BLaER1 (cell line): ENCODE measurements around the gene COG3.

ENCODE experiments used
- H3K27ac ChIP-seq: shearing (Covaris generic); formaldehyde crosslinking; 2 replicates; pipeline ENCODE4 v1.8.1; 2022
- H3K27me3 ChIP-seq: shearing (Covaris generic); formaldehyde crosslinking; 2 replicates; pipeline ENCODE4 v1.8.1; 2022
- H3K36me3 ChIP-seq: shearing (Covaris generic); formaldehyde crosslinking; 2 replicates; pipeline ENCODE4 v1.8.1; 2022
- H3K4me1 ChIP-seq: shearing (Covaris generic); formaldehyde crosslinking; 2 replicates; pipeline ENCODE4 v1.8.1; 2022
- H3K4me2 ChIP-seq: shearing (Covaris generic); formaldehyde crosslinking; 2 replicates; pipeline ENCODE4 v1.8.1; 2022
- H3K4me3 ChIP-seq: shearing (Covaris generic); formaldehyde crosslinking; 2 replicates; pipeline ENCODE4 v1.8.1; 2022
- H3K9ac ChIP-seq: shearing (Covaris generic); formaldehyde crosslinking; 2 replicates; pipeline ENCODE4 v1.8.1; 2022
- H3K9me3 ChIP-seq: shearing (Covaris generic); formaldehyde crosslinking; 2 replicates; pipeline ENCODE4 v1.8.1; 2022
- H4K20me1 ChIP-seq: shearing (Covaris generic); formaldehyde crosslinking; 2 replicates; pipeline ENCODE4 v1.8.1; 2022
- Cebpa-rat ChIP-seq: shearing (Covaris generic); IDR thresholded peaks from 2 replicates; pipeline ENCODE4 v1.8.1; 2022

The COG3 gene

GRCh38 chr13:45496942-45497341, 32.2 kb downstream of the COG3 start:
- Histone ChIP-seq H3K9ac (no peak overlapping the region), H3K4me3 (no peak overlapping the region), H4K20me1 (no peaks in the 10 kb centered on the region; the same call in 1 of the 2 replicates), H3K4me1 (no peaks in the 10 kb centered on the region), H3K27me3 (no peaks in the 10 kb centered on the region), H3K27ac (no peak overlapping the region), H3K36me3 (peaks cover 81% of the 10 kb centered on the region), H3K9me3 (no peaks in the 10 kb centered on the region), H3K4me2 (no peak overlapping the region)
- TF ChIP-seq Cebpa-rat, result no peak

- no peak for TF ChIP-seq Cebpa-rat
- Histone ChIP-seq H3K9me3 (no peaks in the 10 kb centered on the region), H3K27me3 (no peaks in the 10 kb centered on the region), H3K4me2 (no peak overlapping the region), H3K4me1 (no peaks in the 10 kb centered on the region), H3K27ac (no peak overlapping the region), H3K36me3 (peaks cover 93% of the 10 kb centered on the region), H3K4me3 (no peak overlapping the region), H4K20me1 (no peaks in the 10 kb centered on the region; the same call in 1 of the 2 replicates), H3K9ac (no peak overlapping the region)
Observed at GRCh38 chr13:45500492-45501174, 35.9 kb downstream of the COG3 start.

DNA sequence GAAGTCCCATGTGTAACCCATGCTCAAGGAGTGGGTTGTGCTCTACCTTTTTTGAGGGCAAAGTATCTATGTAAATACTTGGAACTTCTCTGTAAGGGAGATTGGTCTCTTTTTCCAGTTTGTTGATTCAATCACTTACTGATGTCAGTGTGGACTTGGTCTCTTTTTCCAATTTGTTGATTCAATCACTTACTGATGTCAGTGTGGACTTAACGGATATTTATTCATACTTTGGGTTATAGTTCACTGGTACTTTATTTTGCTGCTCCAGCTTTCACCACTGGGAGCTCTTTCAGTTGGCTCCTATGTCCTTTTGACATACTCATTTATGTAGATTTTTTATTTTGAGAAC, 36.4 kb downstream of the COG3 start:
- no peak overlapping the region for H3K4me2 ChIP-seq
- TF ChIP-seq Cebpa-rat, result no peak
- no peaks in the 10 kb centered on the region for H3K9me3 ChIP-seq
- no peaks in the 10 kb centered on the region for H3K27me3 ChIP-seq
- H3K27ac ChIP-seq, result no peak overlapping the region
- H3K9ac ChIP-seq, result no peak overlapping the region
- peaks cover 93% of the 10 kb centered on the region for H3K36me3 ChIP-seq
- H3K4me3 ChIP-seq, result no peak overlapping the region
- H3K4me1 ChIP-seq, result no peaks in the 10 kb centered on the region
- no peaks in the 10 kb centered on the region; the same call in 1 of the 2 replicates for H4K20me1 ChIP-seq

GRCh38 chr13:45503658-45504057, 38.9 kb downstream of the COG3 start:
- Histone ChIP-seq H3K9me3 (no peaks in the 10 kb centered on the region), H4K20me1 (no peaks in the 10 kb centered on the region; the same call in 1 of the 2 replicates), H3K4me3 (no peak overlapping the region), H3K27me3 (no peaks in the 10 kb centered on the region), H3K4me2 (no peak overlapping the region), H3K4me1 (peaks cover 2% of the 10 kb centered on the region; the same call in 1 of the 2 replicates), H3K36me3 (peaks cover 88% of the 10 kb centered on the region), H3K9ac (no peak overlapping the region), H3K27ac (no peak overlapping the region)
- TF ChIP-seq Cebpa-rat, result no peak

- H3K4me3 ChIP-seq, result no peak overlapping the region
- H3K4me1 ChIP-seq, result peaks cover 5% of the 10 kb centered on the region; the same call in 1 of the 2 replicates
- no peak overlapping the region for H3K4me2 ChIP-seq
- no peaks in the 10 kb centered on the region for H3K9me3 ChIP-seq
- peaks cover 88% of the 10 kb centered on the region for H3K36me3 ChIP-seq
- H3K9ac ChIP-seq, result no peak overlapping the region
- no peak for TF ChIP-seq Cebpa-rat
- H3K27me3 ChIP-seq, result no peaks in the 10 kb centered on the region
- no peak overlapping the region for H3K27ac ChIP-seq
- peaks cover 7% of the 10 kb centered on the region; the same call in 1 of the 2 replicates for H4K20me1 ChIP-seq
Observed at GRCh38 chr13:45506811-45507210, 42.1 kb downstream of the COG3 start.

GRCh38 chr13:45508776-45509175, 44.0 kb downstream of the COG3 start:
- 0 out of 2 replicates have a peak, but pooled peaks cover 13% of the 10 kb centered on the region for H4K20me1 ChIP-seq

DNA sequence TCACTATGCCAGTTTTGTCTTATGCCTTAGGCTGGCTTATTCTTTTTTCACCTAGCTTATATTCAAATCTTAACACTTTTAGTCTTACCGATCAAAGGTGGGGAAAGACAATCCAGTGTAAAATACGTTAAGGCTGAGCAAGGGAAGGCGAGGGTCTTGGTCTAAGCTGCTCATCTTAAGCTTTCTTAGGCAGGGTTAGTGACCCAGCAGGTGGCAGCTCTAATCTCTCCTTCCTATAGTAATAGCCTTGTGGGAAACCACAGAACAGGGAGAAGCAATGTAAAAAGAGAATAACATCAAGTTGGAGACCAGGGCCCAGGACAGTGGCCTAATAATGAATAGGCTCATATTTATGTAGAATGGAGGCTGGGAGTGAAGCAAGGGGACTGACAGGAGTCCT, 45.9 kb downstream of the COG3 start:
- Histone ChIP-seq H3K36me3 (peaks cover 81% of the 10 kb centered on the region), H3K9ac (no peak overlapping the region), H3K4me2 (no peak overlapping the region), H3K4me3 (no peak overlapping the region), H4K20me1 (0 out of 2 replicates have a peak, but pooled peaks cover 13% of the 10 kb centered on the region), H3K27me3 (no peaks in the 10 kb centered on the region), H3K27ac (no peak overlapping the region), H3K9me3 (no peaks in the 10 kb centered on the region), H3K4me1 (peaks cover 5% of the 10 kb centered on the region; the same call in 1 of the 2 replicates)
- no peak for TF ChIP-seq Cebpa-rat

More at GRCh38 chr13:45508776-45509175, 44.0 kb downstream of the COG3 start:
- no peak overlapping the region for H3K4me3 ChIP-seq
- H3K27me3 ChIP-seq, result no peaks in the 10 kb centered on the region
- no peak overlapping the region for H3K27ac ChIP-seq
- no peaks in the 10 kb centered on the region for H3K9me3 ChIP-seq
- H3K4me1 ChIP-seq, result peaks cover 5% of the 10 kb centered on the region; the same call in 1 of the 2 replicates
- no peak for TF ChIP-seq Cebpa-rat
- peaks cover 84% of the 10 kb centered on the region for H3K36me3 ChIP-seq
- H3K4me2 ChIP-seq, result no peak overlapping the region
- no peak overlapping the region for H3K9ac ChIP-seq

- Histone ChIP-seq H3K9ac (no peak overlapping the region), H3K4me1 (peaks cover 5% of the 10 kb centered on the region; the same call in 1 of the 2 replicates), H3K9me3 (no peaks in the 10 kb centered on the region), H3K4me2 (no peak overlapping the region), H3K36me3 (peaks cover 81% of the 10 kb centered on the region), H3K27me3 (no peaks in the 10 kb centered on the region), H3K4me3 (no peak overlapping the region), H4K20me1 (0 out of 2 replicates have a peak, but pooled peaks cover 13% of the 10 kb centered on the region), H3K27ac (no peak overlapping the region)
- no peak for TF ChIP-seq Cebpa-rat
Observed at GRCh38 chr13:45511310-45512097, 46.8 kb downstream of the COG3 start.

DNA sequence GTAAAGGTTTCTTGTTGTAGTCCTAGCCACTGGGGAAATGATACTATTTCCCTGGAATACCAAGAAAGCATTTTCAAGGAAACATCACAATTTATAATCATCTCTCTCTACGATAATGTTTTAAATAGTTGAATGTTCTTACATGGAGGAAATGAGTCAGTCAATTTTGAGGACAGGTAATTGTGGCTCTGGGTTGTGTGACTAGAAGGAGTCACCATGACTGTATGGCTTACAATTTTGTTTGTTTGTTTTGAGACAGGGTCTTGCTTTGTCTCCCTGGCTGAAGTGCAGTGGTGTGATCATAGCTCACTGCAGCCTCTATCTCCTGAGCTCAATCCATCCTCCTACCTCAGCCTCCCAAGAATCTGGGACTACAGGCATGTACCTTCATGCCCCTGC, 47.4 kb downstream of the COG3 start:
- H3K27me3 ChIP-seq, result no peaks in the 10 kb centered on the region
- H3K9ac ChIP-seq, result no peak overlapping the region
- peaks cover 82% of the 10 kb centered on the region for H3K36me3 ChIP-seq
- H3K4me1 ChIP-seq, result peaks cover 5% of the 10 kb centered on the region; the same call in 1 of the 2 replicates
- no peaks in the 10 kb centered on the region for H3K9me3 ChIP-seq
- TF ChIP-seq Cebpa-rat, result no peak
- H3K4me3 ChIP-seq, result no peak overlapping the region
- 0 out of 2 replicates have a peak, but pooled peaks cover 13% of the 10 kb centered on the region for H4K20me1 ChIP-seq
- H3K27ac ChIP-seq, result no peak overlapping the region
- H3K4me2 ChIP-seq, result no peak overlapping the region

DNA sequence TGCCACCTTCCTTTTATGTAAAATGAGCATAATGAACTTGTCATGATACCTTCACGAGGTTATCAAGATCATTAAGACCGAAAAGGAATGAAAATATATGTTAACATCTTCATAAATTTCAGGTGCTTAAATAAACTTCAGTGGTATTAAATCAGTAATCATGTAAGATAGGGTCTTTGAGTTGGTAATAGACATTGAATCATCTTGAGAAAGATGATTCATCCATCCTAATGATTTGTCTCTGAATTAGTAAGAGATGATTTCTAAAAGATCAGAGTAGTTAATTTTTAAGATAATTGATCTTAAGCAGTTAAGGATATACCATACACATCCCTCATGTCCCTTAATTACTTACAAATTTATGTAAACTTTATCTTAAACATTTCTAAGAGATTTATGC, 52.0 kb downstream of the COG3 start:
- no peak overlapping the region for H3K4me2 ChIP-seq
- no peaks in the 10 kb centered on the region for H3K27me3 ChIP-seq
- H3K4me1 ChIP-seq, result no peaks in the 10 kb centered on the region
- H3K27ac ChIP-seq, result no peak overlapping the region
- no peak overlapping the region for H3K9ac ChIP-seq
- H3K4me3 ChIP-seq, result no peak overlapping the region
- peaks cover 87% of the 10 kb centered on the region for H3K36me3 ChIP-seq
- TF ChIP-seq Cebpa-rat, result no peak
- H4K20me1 ChIP-seq, result 0 out of 2 replicates have a peak, but pooled peaks cover 5% of the 10 kb centered on the region
- no peaks in the 10 kb centered on the region for H3K9me3 ChIP-seq
